ENCODE data around the gene CRYAA. TPM values are rescaled to one million over a fixed set of nuclear protein-coding genes. Genes with fewer than 3 reads are reported as not detected.
"Not testable (repeated sequence)": the region's sequence is repeated elsewhere in the genome, so short reads cannot be mapped to it uniquely, and the experiment has no call there.

CRYAA gene
- total RNA-seq, 1 donor from 2014 or later: not detected

DNA sequence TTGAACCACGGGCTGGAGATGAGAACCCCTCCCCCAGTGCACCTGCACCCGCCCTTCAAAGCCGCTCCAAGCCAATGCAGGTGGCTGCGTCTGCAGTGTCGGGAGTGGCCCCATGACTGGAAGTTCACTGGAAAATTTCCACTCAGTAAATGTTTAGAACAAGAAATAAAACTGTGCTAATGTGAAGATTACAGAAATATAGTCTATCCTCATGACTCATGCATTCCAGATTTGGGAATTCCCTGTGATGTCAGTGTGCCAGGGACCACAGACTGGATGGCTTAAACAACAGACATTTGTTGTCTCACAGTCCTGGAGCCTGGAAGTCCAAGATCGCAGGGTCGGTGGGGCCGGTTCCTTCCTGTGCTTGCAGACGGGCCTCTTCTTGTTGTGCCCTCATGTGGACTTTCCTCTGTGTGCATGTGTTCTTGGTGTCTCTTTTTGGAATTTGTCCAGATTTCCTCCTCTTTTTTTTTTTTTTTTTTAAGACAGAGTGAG is 6.1 kb upstream of the CRYAA start:
- not testable (repeated sequence) for H3K9me3 Mint-ChIP-seq (ENCODE audit: unreplicated experiment)

DNA sequence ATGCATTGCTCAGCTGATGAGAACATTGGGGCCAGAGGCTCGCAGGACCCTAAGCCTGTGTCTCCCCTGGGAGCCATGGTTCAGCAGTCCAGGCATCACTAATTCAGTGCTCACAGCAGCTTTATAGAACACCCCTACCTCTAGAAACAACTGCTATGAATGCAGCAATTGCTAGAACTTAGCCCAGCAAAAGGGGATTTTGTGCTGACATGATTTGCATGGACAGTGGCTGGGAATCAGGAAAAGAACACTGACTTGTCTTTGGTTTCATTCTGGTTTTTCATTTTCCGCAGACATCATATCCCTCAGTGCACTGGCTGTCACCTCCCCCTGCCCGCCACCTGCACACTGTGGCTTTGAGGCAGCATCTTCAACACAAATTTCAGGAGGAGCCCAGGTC is 4.0 kb upstream of the CRYAA start:
- not testable (repeated sequence) for DNase-seq (ENCODE audit: extremely low spot score, unreplicated experiment); H3K36me3 Mint-ChIP-seq (ENCODE audit: unreplicated experiment); H3K4me1 Mint-ChIP-seq (ENCODE audit: unreplicated experiment); H3K4me3 Mint-ChIP-seq (ENCODE audit: unreplicated experiment); H3K27me3 Mint-ChIP-seq (ENCODE audit: unreplicated experiment); H3K9me3 Mint-ChIP-seq (ENCODE audit: unreplicated experiment); H3K27ac Mint-ChIP-seq (ENCODE audit: unreplicated experiment)

More for the DNA sequence above, 6.1 kb upstream of the CRYAA start:
- H3K36me3 Mint-ChIP-seq (ENCODE audit: unreplicated experiment); DNase-seq (ENCODE audit: extremely low spot score, unreplicated experiment); H3K4me1 Mint-ChIP-seq (ENCODE audit: unreplicated experiment); H3K27ac Mint-ChIP-seq (ENCODE audit: unreplicated experiment); H3K4me3 Mint-ChIP-seq (ENCODE audit: unreplicated experiment); H3K27me3 Mint-ChIP-seq (ENCODE audit: unreplicated experiment): not testable (repeated sequence)

DNA sequence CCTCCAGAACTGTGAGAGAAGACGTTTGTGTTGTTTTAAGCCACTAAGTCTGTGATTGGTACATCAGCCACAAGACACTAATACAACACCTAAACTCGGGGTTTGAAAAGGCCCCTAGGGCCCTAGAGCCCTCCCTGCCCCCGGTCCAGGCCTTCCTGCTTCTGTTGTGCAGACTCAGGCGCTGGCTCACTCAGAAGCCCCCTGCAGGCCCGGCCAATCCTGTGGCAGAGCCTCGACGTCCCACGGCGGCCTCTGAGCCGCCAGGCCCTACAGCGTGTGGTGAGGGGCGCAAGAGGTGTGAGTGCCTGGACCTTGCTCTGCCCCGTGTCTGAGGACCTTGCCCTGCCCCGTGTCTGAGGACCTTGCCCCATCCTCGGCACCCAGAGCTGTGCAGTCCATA is 3.1 kb upstream of the CRYAA start:
- not testable (repeated sequence) for H3K4me3 Mint-ChIP-seq (ENCODE audit: unreplicated experiment); DNase-seq (ENCODE audit: extremely low spot score, unreplicated experiment); H3K4me1 Mint-ChIP-seq (ENCODE audit: unreplicated experiment); H3K27ac Mint-ChIP-seq (ENCODE audit: unreplicated experiment); H3K27me3 Mint-ChIP-seq (ENCODE audit: unreplicated experiment); H3K36me3 Mint-ChIP-seq (ENCODE audit: unreplicated experiment); H3K9me3 Mint-ChIP-seq (ENCODE audit: unreplicated experiment)

DNA sequence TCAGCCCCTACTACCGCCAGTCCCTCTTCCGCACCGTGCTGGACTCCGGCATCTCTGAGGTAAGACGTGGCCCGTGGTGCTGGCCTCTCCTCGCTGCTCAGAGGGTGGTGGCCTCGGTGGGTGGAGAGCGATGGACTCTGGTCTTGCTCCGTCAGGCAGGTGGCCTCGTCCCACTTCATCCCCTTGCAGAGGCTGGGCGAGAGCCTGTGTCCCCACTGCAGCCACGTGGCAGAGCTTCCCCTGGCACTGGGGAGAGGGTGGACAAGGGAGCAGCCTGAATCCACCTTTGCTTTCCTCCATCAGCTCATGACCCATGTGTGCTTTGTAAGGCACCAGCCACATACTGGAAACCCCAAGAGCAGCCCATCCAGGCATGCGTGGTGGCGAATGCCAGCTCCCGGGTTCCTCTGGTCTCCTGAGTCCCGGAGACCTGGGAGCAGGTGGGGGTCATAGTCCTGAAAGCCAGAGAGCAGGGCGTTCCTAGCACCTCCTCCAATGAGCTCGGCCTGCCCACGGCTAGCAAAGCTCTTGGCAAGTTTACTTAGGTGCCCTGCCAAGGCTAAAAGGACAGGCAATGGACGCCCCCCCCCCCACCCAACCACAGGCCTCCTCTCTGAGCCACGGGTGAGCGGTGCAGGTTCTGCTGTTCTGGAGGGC is 550 bp downstream of the CRYAA start:
- DNase-seq (ENCODE audit: extremely low spot score, unreplicated experiment); H3K36me3 Mint-ChIP-seq (ENCODE audit: unreplicated experiment); H3K27me3 Mint-ChIP-seq (ENCODE audit: unreplicated experiment); H3K4me1 Mint-ChIP-seq (ENCODE audit: unreplicated experiment); H3K27ac Mint-ChIP-seq (ENCODE audit: unreplicated experiment); H3K9me3 Mint-ChIP-seq (ENCODE audit: unreplicated experiment); H3K4me3 Mint-ChIP-seq (ENCODE audit: unreplicated experiment): not testable (repeated sequence)

DNA sequence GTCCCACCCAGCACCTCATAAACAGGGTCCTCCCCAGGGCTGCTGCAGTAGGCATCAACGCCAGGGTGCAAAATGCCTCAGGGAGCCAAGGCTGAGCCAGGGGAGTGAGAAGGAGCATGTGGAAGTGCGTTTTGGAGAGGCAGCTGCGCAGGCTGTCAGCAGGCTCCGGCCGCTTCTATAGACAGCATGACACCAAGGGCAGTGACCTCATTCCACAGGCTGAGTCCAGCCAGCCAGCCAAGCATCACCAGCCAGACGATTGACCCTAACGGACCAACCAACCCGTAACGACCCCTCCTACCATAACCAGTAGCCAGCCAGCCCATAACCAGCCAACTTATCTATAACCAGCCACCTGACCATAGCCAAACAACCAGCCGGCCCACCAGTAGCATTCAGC is 1.1 kb downstream of the CRYAA start:
- not testable (repeated sequence) for H3K36me3 Mint-ChIP-seq (ENCODE audit: unreplicated experiment); H3K27me3 Mint-ChIP-seq (ENCODE audit: unreplicated experiment); H3K4me3 Mint-ChIP-seq (ENCODE audit: unreplicated experiment); H3K9me3 Mint-ChIP-seq (ENCODE audit: unreplicated experiment); DNase-seq (ENCODE audit: extremely low spot score, unreplicated experiment); H3K4me1 Mint-ChIP-seq (ENCODE audit: unreplicated experiment); H3K27ac Mint-ChIP-seq (ENCODE audit: unreplicated experiment)

DNA sequence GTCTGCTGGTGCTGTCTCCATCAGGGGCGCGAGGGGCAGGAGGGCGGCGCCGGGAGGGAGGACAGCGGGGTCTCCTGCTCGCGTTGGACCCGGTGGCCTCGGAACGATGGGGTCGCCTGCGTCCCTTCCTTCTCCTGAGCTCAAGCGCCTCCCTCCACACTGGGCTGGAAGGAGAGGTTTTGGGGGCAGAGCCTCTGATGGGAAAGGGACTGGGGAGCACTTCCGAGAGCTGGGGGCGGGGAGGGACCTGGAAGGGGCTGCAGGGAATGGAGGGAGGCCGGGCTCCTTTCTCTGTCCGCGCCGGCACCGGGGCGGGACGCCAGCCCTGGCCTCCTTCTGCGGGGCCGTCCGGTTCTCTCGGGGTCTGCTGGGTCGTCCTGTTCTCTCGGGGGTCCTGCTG is 4.0 kb downstream of the CRYAA start:
- not testable (repeated sequence) for H3K27me3 Mint-ChIP-seq (ENCODE audit: unreplicated experiment); H3K36me3 Mint-ChIP-seq (ENCODE audit: unreplicated experiment); DNase-seq (ENCODE audit: extremely low spot score, unreplicated experiment); H3K9me3 Mint-ChIP-seq (ENCODE audit: unreplicated experiment); H3K4me3 Mint-ChIP-seq (ENCODE audit: unreplicated experiment); H3K4me1 Mint-ChIP-seq (ENCODE audit: unreplicated experiment); H3K27ac Mint-ChIP-seq (ENCODE audit: unreplicated experiment)

DNA sequence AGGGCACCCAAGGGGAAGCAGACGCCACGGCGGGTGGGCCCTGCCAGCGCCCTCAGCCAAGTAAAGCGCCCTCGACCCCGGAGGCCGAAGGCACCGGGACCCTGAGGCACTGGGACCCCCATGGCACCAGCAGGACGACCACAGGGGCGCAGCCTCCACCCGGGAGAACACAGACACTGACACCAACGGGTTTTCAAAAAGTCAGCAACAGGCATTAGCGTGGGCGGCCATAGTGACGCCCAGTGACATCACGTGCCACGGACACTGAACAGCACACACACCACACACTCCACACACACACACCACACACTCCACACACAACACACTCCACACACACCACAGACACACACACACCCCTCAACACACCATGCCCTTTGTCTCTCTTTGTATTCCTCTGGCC is 4.6 kb downstream of the CRYAA start:
- not testable (repeated sequence) for H3K27ac Mint-ChIP-seq (ENCODE audit: unreplicated experiment); H3K4me3 Mint-ChIP-seq (ENCODE audit: unreplicated experiment); H3K27me3 Mint-ChIP-seq (ENCODE audit: unreplicated experiment); H3K4me1 Mint-ChIP-seq (ENCODE audit: unreplicated experiment); DNase-seq (ENCODE audit: extremely low spot score, unreplicated experiment); H3K9me3 Mint-ChIP-seq (ENCODE audit: unreplicated experiment); H3K36me3 Mint-ChIP-seq (ENCODE audit: unreplicated experiment)

DNA sequence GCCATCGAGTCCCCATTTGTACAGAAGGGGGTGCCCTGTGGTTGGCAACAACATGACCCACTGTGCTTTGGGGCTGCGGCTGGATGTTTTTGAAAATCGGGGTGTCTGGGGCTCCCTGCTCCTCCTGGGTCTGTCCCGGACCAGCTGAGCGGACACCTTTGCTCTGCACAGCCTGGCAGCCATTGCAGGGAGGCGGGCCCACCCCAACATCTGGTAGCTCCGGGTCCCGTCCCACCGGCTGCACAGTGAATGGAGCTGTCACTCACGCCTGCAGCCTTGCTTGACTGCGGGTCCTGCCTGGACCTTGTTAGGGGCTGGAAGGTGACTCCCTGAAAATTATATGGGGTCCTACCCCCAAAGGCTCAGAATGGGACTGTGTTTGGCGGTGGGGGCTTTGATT is 5.1 kb downstream of the CRYAA start:
- not testable (repeated sequence) for H3K36me3 Mint-ChIP-seq (ENCODE audit: unreplicated experiment); DNase-seq (ENCODE audit: extremely low spot score, unreplicated experiment); H3K27ac Mint-ChIP-seq (ENCODE audit: unreplicated experiment); H3K4me3 Mint-ChIP-seq (ENCODE audit: unreplicated experiment); H3K27me3 Mint-ChIP-seq (ENCODE audit: unreplicated experiment); H3K4me1 Mint-ChIP-seq (ENCODE audit: unreplicated experiment); H3K9me3 Mint-ChIP-seq (ENCODE audit: unreplicated experiment)

DNA sequence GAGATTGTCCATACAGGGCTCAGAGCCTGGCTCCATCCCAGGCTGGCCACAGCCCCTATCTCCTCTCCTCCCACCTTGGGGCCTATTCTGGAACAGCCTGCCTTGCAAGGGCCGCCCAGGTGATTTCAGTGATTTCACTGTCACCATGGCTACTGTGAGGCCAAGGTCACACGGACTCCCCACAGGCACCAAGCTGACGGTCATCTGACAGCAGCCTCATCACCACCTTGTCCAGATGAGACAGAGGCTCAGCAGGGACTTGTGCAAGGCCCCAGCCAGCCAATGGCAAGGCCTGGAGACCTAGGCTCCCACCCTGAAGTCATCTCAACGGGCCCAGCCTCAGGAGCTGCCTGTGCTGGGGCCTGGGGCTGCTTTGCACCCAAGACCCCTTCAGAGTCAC is 6.2 kb downstream of the CRYAA start:
- not testable (repeated sequence) for H3K4me3 Mint-ChIP-seq (ENCODE audit: unreplicated experiment); H3K36me3 Mint-ChIP-seq (ENCODE audit: unreplicated experiment); DNase-seq (ENCODE audit: extremely low spot score, unreplicated experiment); H3K27ac Mint-ChIP-seq (ENCODE audit: unreplicated experiment); H3K27me3 Mint-ChIP-seq (ENCODE audit: unreplicated experiment); H3K4me1 Mint-ChIP-seq (ENCODE audit: unreplicated experiment); H3K9me3 Mint-ChIP-seq (ENCODE audit: unreplicated experiment)

DNA sequence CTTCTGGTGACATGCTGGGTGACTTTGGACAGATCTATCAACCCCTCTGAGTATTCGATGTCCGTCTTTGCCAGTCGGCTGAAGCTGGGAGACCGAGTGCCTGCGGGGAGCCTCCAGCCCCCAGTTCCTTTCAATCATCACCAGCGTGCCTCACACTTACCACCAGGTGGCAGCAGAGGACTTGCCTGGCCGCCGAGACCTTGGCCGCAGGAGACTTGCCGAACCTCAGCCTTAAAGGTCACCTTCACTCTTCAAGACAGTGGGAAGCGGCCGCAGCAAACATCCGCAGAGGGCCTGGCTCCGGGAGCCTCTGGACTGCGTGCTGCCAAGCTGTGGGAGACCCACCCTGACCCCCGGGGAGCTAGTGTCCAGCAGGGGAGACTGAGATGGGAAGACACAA is 7.8 kb downstream of the CRYAA start:
- H3K36me3 Mint-ChIP-seq (ENCODE audit: unreplicated experiment); H3K4me1 Mint-ChIP-seq (ENCODE audit: unreplicated experiment); H3K27ac Mint-ChIP-seq (ENCODE audit: unreplicated experiment); H3K4me3 Mint-ChIP-seq (ENCODE audit: unreplicated experiment); H3K27me3 Mint-ChIP-seq (ENCODE audit: unreplicated experiment); DNase-seq (ENCODE audit: extremely low spot score, unreplicated experiment); H3K9me3 Mint-ChIP-seq (ENCODE audit: unreplicated experiment): not testable (repeated sequence)

DNA sequence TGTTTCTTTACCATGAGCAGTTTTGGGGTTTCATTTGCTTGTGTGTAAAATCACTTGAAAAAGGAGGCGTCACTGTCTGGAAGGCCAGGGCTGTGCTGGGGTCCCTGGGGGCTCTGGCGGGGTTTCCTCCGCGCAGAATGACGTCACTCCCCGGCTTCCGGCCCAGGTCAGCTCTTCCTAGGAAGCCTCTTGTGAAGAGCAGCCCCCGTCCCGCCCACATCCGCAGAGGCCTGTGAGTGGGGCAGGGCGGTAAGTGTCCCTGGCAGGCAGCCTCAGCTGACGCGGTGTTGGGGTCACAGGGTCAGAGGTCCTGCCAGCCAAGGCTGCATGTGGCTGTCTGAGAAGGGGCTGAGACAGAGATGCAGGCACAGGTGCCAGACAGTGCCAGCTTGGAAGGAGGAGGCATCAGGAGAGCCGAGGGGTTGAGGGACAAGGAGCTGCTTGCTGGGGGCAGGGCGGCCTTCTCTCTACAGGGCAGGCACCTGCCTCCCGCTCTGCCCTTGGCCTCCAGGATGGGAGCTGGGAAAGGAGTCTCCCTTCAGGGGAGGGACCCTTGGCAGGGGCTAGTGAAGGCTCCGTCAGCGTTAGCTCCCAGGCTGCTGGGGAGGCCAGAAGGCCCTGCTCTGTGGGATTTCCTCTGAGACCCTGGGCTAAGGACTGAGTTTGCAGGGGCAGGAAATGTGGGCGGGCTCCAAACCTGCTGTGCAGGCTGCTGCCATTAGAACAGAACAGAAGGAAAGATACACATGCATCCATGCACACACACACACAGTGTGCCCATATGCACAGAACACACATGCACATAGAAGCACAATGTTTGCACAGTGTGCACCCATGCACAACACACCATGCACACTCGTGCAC is 8.5 kb downstream of the CRYAA start:
- not testable (repeated sequence) for H3K27me3 Mint-ChIP-seq (ENCODE audit: unreplicated experiment); DNase-seq (ENCODE audit: extremely low spot score, unreplicated experiment); H3K9me3 Mint-ChIP-seq (ENCODE audit: unreplicated experiment); H3K27ac Mint-ChIP-seq (ENCODE audit: unreplicated experiment); H3K4me3 Mint-ChIP-seq (ENCODE audit: unreplicated experiment); H3K36me3 Mint-ChIP-seq (ENCODE audit: unreplicated experiment); H3K4me1 Mint-ChIP-seq (ENCODE audit: unreplicated experiment)

DNA sequence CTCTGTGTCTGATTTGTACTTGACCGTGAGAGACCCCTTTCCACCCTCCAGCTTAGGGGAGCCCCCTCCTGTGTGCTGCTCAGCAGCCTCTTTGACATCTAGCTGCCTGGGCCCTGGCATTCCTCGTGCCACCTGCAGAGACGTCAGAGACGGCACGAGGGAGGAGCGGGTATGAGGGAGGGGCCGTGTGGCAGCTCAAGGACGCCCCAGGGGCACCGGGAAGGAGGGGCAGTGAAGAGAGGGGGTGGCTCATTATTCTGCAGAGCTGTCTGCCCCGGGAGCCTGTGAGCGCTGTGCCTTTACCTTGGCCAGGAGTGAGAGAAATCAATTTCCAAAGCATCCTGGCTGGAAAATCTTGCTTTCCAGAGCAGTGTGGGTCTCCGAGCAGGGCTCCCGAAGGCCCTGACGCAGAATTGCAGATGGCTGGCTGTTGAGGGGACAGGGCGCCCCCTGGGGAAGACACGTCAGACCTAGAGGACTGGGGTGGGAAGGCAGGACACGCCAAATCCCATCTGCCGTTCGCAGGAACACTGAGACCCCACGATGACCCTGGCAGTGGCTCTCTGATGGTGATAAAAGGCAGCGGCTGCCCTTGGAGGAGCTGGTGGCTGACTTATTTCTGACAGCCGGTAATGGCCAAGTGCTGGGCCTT is 9.5 kb downstream of the CRYAA start:
- H3K9me3 Mint-ChIP-seq (ENCODE audit: unreplicated experiment); H3K4me1 Mint-ChIP-seq (ENCODE audit: unreplicated experiment); H3K4me3 Mint-ChIP-seq (ENCODE audit: unreplicated experiment); H3K27me3 Mint-ChIP-seq (ENCODE audit: unreplicated experiment); H3K27ac Mint-ChIP-seq (ENCODE audit: unreplicated experiment); H3K36me3 Mint-ChIP-seq (ENCODE audit: unreplicated experiment); DNase-seq (ENCODE audit: extremely low spot score, unreplicated experiment): not testable (repeated sequence)

Data from osteocyte (in vitro differentiated cells).